ENCODE results near the gene VTCN1. TPM values are rescaled to one million over a fixed set of nuclear protein-coding genes. Genes with fewer than 3 reads are reported as not detected.

VTCN1 gene
- total RNA-seq, 1 experiment from 2014 or later, result not detected

GRCh38 chr1:117146575-117147340 is 64.0 kb downstream of the VTCN1 start (continued):
- TF ChIP-seq ARID4B (CRISPR knock-in tag; IDR thresholded peaks at IDR 0.05; ENCODE audit: borderline replicate concordance), result no peak

- ChIA-PET CTCF (interaction anchor here (2.4 kb wide), 1 partner anchor 138 kb away, joined by 7 read pairs; no protein-coding TSS in a partner anchor), POLR2A (no interaction called here)
- no peaks in the 10 kb centered on the region for H3K27me3 Mint-ChIP-seq (ENCODE audit: low read depth)
- H3K36me3 Mint-ChIP-seq, result peaks cover 3% of the 10 kb centered on the region
- peaks cover 17% of the 10 kb centered on the region for H3K4me1 Mint-ChIP-seq
- H3K27ac Mint-ChIP-seq, result no peak overlapping the region
- no peak for DNase-seq (ENCODE audit: low spot score)
- TF ChIP-seq FOXP1 (CRISPR knock-in tag; IDR thresholded peaks at IDR 0.05; ENCODE audit: borderline replicate concordance), result no peak
- TF ChIP-seq MYBL2 (CRISPR knock-in tag; IDR thresholded peaks at IDR 0.05), result no peak
- no peak for ATAC-seq
- peaks cover 4% of the 10 kb centered on the region for H3K9me3 Mint-ChIP-seq
- H3K4me3 Mint-ChIP-seq, result no peak overlapping the region
Measured at GRCh38 chr1:117146072-117146471, 64.7 kb downstream of the VTCN1 start.

- CTCF ChIA-PET, result interaction anchor here (0.7 to 1.0 kb wide), 2 partner anchors 16 to 141 kb away, joined by 3 read pairs; no protein-coding TSS in a partner anchor
- POLR2A ChIA-PET, result no interaction called here
- H3K4me3 Mint-ChIP-seq, result no peak overlapping the region
- peaks cover 17% of the 10 kb centered on the region for H3K4me1 Mint-ChIP-seq
- DNase-seq (ENCODE audit: low spot score) (no peak), ATAC-seq (no peak)
- no peaks in the 10 kb centered on the region for H3K36me3 Mint-ChIP-seq
- no peaks in the 10 kb centered on the region for H3K9me3 Mint-ChIP-seq
- H3K27ac Mint-ChIP-seq, result no peak overlapping the region
- no peaks in the 10 kb centered on the region for H3K27me3 Mint-ChIP-seq (ENCODE audit: low read depth)
- TF ChIP-seq ZBTB43 (CRISPR knock-in tag; IDR thresholded peaks at IDR 0.05), result no peak
- no peak for TF ChIP-seq ERG (CRISPR knock-in tag; IDR thresholded peaks at IDR 0.05)
- no peak for TF ChIP-seq MXD4 (CRISPR knock-in tag; IDR thresholded peaks at IDR 0.05; ENCODE audit: borderline replicate concordance)
- no peak for TF ChIP-seq NFE2L1 (CRISPR knock-in tag; IDR thresholded peaks at IDR 0.05)
- TF ChIP-seq TP53 (CRISPR knock-in tag; IDR thresholded peaks at IDR 0.05), result no peak
- no peak for TF ChIP-seq CREB1 (CRISPR knock-in tag; IDR thresholded peaks at IDR 0.05)
- TF ChIP-seq JUN (CRISPR knock-in tag; IDR thresholded peaks at IDR 0.05), result no peak
- no peak for TF ChIP-seq PRDM15 (CRISPR knock-in tag; IDR thresholded peaks at IDR 0.05)
- no peak for TF ChIP-seq STAT6 (CRISPR knock-in tag; conservative IDR thresholded peaks at IDR 0.05; ENCODE audit: low read depth)
- no peak for TF ChIP-seq ZNF232 (CRISPR knock-in tag; IDR thresholded peaks at IDR 0.05)
- TF ChIP-seq FOXP4 (CRISPR knock-in tag; IDR thresholded peaks at IDR 0.05), result no peak
- TF ChIP-seq PRRX2 (CRISPR knock-in tag; IDR thresholded peaks at IDR 0.05), result no peak
Measured at GRCh38 chr1:117143871-117144270, 66.9 kb downstream of the VTCN1 start.

Measured in WTC11 (cell line).